ENCODE data around the gene ROCK1.

ROCK1 gene

GRCh38 chr18:21105936-21106335 is 5.7 kb downstream of the ROCK1 start:
- DNase-seq (ENCODE audit: low read depth, low spot score): no peak

- no peak for DNase-seq (ENCODE audit: low read depth, low spot score)
Measured at GRCh38 chr18:21101172-21101571, 10.4 kb downstream of the ROCK1 start.

GRCh38 chr18:21100678-21101077 is 10.9 kb downstream of the ROCK1 start:
- no peak for DNase-seq (ENCODE audit: low read depth, low spot score)

- peak; percentile 38 for DNase-seq (ENCODE audit: low read depth, low spot score)
Measured at GRCh38 chr18:21100146-21100545, 11.5 kb downstream of the ROCK1 start.

- no peak for DNase-seq (ENCODE audit: low read depth, low spot score)
Measured at GRCh38 chr18:21099442-21099841, 12.2 kb downstream of the ROCK1 start.

GRCh38 chr18:21096760-21097159 is 14.9 kb downstream of the ROCK1 start:
- DNase-seq (ENCODE audit: low read depth, low spot score): no peak

- no peak for DNase-seq (ENCODE audit: low read depth, low spot score)
Measured at GRCh38 chr18:21093133-21093532, 18.5 kb downstream of the ROCK1 start.

- no peak for DNase-seq (ENCODE audit: low read depth, low spot score)
Measured at GRCh38 chr18:21090680-21091079, 20.9 kb downstream of the ROCK1 start.

GRCh38 chr18:21085579-21086166 is 25.9 kb downstream of the ROCK1 start:
- no peak for DNase-seq (ENCODE audit: low read depth, low spot score)

GRCh38 chr18:21084511-21085078 is 27.0 kb downstream of the ROCK1 start:
- no peak for DNase-seq (ENCODE audit: low read depth, low spot score)

GRCh38 chr18:21083017-21083416 is 28.6 kb downstream of the ROCK1 start:
- no peak for DNase-seq (ENCODE audit: low read depth, low spot score)

- no peak for DNase-seq (ENCODE audit: low read depth, low spot score)
Measured at GRCh38 chr18:21081426-21081825, 30.2 kb downstream of the ROCK1 start.

- DNase-seq (ENCODE audit: low read depth, low spot score): no peak
Measured at GRCh38 chr18:21080576-21080975, 31.0 kb downstream of the ROCK1 start.

- no peak for DNase-seq (ENCODE audit: low read depth, low spot score)
Measured at GRCh38 chr18:21074336-21075323, 37.0 kb downstream of the ROCK1 start.

GRCh38 chr18:21073180-21073579 is 38.4 kb downstream of the ROCK1 start:
- DNase-seq (ENCODE audit: low read depth, low spot score): no peak

- no peak for DNase-seq (ENCODE audit: low read depth, low spot score)
Measured at GRCh38 chr18:21071071-21071470, 40.5 kb downstream of the ROCK1 start.

- DNase-seq (ENCODE audit: low read depth, low spot score): no peak
Measured at GRCh38 chr18:21069468-21069867, 42.1 kb downstream of the ROCK1 start.

GRCh38 chr18:21064347-21064746 is 47.3 kb downstream of the ROCK1 start:
- peak; percentile 61 for DNase-seq (ENCODE audit: low read depth, low spot score)

GRCh38 chr18:21063011-21063410 is 48.6 kb downstream of the ROCK1 start:
- no peak for DNase-seq (ENCODE audit: low read depth, low spot score)

GRCh38 chr18:21057112-21057511 is 54.5 kb downstream of the ROCK1 start:
- no peak for DNase-seq (ENCODE audit: low read depth, low spot score)

- no peak for DNase-seq (ENCODE audit: low read depth, low spot score)
Measured at GRCh38 chr18:21056545-21056944, 55.1 kb downstream of the ROCK1 start.

GRCh38 chr18:21054252-21054821 is 57.3 kb downstream of the ROCK1 start:
- no peak for DNase-seq (ENCODE audit: low read depth, low spot score)

Data from astrocyte of the hippocampus (primary cell).